Midbrain (tissue), 1 donor: ENCODE results near the gene ABLIM2.
"Not testable (repeated sequence)": the region's sequence is repeated elsewhere in the genome, so short reads cannot be mapped to it uniquely, and the experiment has no call there.

Experiments used
- DNase-seq: peaks from one replicate; lab custom pipeline; 2025; lab: John Stamatoyannopoulos, UW

The ABLIM2 gene

DNA sequence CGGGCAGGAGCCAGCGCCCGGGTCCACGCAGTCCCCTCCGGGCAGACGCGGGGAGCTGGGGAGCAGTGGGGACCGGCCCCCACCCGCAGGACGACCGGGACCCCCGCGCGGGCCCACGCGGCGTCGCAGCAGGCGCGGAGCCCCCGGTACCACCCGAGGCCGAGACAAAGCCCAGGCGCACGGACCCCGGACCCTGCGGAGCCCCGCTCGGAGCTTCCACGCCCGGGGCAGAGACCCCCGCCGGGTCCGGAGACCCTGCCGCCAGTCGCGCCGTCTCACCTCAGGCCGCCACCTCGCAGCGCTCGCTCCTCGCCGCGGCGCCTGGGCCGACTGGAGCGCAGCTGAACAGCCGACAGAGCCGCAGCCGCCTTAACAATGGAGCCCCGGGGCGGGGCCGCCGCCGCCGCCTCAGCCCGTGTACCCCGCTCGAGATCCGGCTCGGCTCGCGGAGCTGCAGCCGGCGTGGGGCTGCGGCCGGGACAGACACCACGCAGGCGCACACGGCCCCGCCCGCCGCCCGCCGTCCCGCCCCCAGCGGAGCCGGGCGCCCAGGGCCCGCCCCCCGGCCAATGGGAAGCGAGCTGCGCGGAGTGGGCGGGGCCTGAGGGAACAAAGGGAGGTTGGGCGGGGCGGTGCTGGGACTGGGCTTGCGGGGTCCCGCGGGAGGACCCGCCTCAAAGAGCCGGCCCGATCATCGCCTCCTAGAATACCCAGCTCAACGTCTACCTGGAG is 219.1 kb downstream of the ABLIM2 start, which contains the start of gene AFAP1:
AFAP1 (minus strand) TSS at position 485 of the 732 bp plus-strand sequence. CDS start 67,783 bp downstream, outside the sequence.
- DNase-seq: peak; percentile 90

DNA sequence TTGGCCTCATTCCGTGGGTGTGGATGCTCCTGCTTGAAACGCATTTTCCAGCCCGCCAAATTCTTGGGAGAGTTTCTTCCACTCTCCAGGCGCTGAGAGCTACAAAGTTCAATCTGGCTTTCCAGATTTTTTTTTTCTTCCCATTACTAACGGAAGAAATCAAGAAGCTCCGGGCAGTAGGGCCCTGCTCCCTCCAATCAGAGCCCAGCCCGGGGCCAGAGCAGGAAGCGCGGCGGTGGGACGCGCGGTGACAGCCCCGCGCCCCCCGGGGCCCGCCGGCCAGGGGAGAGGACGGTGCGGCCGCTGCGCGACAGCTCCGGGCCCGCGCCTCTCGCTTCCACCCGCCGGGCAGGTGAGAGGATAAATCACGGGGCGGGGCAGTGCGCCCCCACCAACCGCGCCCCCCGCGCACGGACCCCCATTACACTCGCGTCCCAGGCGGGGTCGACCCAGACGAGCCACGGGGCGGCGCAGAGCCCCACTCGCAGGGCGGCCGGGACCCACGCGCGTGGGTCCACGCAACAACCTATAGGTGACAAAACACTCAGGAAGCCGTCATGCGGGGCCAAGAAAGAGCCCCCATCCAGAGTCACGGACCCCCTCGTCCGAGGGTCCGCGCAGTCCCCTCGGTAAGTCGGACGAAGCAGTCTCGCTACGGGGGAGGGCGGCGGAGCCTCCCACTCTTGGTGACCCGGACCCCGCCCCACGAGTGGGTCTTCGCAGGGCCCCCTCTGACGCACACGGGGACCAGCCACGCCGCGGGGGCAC is 219.8 kb downstream of the ABLIM2 start:
- DNase-seq: no peak

GRCh38 chr4:7938266-7938608 is 220.4 kb downstream of the ABLIM2 start:
- no peak for DNase-seq

DNA sequence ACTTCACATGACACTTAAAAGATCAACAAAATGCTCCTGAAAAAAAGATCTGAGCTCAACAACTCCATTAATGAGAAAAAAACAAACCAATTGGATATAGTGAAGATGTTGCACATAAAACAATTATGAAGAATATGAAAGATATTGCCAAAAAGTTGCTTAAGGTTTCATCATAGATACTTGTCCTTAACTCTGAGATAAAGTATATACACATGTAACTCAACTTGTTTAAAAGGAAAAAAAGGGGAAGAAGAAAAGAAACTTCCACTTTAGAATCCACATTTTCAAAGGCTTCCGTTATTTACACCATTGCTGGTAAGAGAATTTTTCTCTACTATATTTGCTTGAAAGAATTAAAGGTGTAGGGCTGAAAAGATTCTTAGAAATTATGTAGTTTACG is 221.6 kb downstream of the ABLIM2 start:
- DNase-seq: no peak

DNA sequence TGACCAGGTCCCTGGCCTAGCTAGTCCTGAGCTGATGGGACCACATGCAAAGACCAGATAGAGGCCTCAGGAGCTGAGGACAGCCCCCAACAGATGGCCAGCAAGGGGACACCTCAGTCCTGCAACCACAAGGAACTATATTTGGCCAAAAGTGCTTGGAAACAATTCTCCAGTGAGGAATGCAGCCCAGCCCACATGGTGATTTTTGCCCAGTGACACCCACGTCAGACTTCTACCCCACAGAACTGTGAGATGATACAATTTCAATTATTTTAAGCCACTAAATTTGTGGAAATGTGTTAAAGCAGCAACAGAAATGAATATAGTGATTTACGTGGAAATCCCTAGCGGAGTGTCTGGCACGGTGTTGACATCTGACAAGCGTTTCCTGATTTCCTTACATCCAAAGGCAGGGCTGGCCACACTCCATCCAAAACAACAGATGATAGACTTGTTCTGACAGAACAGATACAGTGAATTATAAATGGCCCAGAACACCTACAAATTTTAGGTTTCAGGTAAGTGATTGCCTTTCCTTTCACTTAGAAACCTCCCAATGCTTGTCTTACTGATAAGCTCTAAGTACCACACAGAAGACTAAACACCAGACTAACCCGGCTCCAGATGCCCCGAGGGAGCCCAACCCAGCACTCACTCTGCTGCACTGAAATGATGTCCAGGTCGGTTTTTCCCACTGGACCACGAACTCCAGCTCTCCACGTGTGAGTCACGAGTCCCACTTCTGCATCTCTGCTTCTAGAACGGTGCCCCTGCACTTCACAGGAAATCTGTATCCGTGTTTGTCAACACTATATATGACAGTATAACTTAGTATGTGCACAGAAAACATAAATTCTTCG is 224.7 kb downstream of the ABLIM2 start:
- DNase-seq: no peak

DNA sequence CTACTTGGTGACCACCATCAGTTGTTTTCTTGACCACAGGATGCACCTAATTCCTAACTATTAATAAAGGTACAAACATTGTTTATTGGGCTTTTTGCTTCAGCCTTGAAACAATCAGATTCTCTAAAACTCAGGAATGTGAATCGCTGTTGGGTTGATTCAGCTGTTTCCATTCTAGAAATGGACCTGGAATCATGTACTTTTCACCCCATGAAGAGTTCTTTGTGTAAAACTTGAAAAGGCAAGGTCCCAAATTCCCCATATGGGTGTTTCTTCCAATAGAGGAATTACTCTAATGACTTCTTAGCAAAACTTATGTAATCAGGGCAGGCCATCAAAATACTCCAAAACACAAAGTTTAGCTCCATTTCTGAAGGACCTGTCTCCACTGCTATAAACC is 226.3 kb downstream of the ABLIM2 start:
- DNase-seq: no peak

GRCh38 chr4:7929118-7929951 is 229.3 kb downstream of the ABLIM2 start:
- DNase-seq: peak; percentile 22

GRCh38 chr4:7928711-7929110 is 229.9 kb downstream of the ABLIM2 start:
- no peak for DNase-seq

- no peak for DNase-seq
These were observed 231.8 kb downstream of the ABLIM2 start for GRCh38 chr4:7926822-7927221.

- DNase-seq: no peak
These were observed 234.0 kb downstream of the ABLIM2 start for GRCh38 chr4:7924570-7924969.

DNA sequence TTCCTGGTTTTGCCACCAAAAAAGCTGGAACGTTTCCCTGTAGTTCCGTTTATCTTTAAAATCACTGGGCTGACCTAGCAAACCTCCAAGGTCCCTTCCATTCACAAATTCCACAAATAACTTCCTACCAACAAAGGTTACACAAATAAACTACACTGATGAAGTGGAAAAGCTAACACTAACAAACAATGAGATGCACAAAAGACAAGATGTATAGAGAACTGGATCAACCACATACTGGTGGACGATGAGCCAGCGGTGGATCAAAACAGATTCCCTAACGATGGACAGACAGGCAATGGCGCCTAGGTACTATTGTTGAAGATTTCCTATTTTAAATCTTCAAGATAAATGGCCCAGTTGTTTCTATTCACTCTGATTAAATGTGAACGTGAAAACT is 234.4 kb downstream of the ABLIM2 start:
- no peak for DNase-seq

DNA sequence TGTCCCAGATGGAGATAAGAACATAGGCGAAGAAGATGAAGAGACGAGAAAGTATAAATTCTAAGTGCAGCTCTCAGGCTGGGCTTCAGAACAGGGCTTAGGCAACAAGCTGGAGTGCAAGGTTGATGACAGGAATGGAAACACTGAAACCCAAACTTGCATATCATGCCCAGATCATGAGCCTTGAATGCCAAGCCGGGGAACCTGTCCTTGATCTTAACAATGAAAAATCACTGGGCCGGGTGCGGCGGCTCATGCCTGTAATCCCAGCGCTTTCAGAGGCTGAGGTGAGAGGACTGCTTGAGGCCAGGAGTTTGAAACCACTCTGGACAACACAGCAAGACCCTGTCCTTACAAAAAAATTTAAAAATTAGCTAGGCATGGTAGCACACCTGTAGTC is 236.1 kb downstream of the ABLIM2 start:
- no peak for DNase-seq

DNA sequence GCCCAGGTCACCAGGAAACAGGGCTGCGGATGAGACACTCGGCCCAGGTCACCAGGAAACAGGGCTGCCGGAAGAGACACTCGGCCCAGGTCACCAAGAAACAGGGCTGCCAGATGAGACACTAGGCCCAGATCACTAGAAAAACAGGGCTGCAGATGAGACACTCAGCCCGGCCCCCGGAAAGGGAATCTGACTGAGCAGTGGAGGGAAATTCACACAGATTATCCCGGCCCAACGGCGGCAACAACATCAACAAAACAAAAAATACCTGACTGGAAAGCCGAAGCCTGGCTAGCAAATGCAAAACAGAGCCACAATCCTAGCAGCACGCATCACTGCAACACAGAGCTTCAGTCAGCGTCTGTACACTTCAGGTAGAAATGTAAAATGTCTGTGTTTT is 239.6 kb downstream of the ABLIM2 start:
- DNase-seq: no peak

DNA sequence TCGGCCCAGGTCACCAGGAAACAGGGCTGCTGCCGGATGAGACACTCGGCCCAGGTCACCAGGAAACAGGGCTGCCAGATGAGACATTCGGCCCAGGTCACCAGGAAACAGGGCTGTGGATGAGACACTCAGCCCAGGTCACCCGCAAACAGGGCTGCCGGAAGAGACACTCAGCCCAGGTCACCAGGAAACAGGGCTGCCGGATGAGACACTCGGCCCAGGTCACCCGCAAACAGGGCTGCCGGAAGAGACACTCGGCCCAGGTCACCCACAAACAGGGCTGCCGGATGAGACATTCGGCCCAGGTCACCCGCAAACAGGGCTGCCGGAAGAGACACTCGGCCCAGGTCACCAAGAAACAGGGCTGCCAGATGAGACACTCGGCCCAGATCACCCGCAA is 240.4 kb downstream of the ABLIM2 start:
- not testable (repeated sequence) for DNase-seq

DNA sequence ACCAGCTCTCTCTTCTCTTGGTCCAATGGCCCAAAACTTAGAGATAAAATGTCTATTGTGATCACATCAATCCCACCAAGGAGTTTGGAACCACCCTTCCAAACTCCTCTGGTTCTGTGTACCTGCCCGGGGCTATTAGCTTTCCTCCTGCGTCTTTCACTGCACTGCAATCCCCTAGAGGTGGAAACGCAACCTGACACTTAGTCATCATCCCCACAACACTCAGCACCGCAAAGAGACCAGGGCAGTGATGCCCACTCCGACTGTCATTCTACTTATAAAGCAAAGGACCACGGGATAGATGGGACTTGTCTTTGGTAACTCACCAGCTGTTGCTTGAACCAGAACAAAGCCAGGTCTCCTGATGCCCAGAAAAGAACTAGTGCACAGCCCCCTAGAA is 240.9 kb downstream of the ABLIM2 start:
- no peak for DNase-seq

- no peak for DNase-seq
These were observed 242.8 kb downstream of the ABLIM2 start for GRCh38 chr4:7915875-7916242.
